WTC11 (cell line): ENCODE results near the gene PLPP4. TPM values are rescaled to one million over a fixed set of nuclear protein-coding genes. Genes with fewer than 3 reads are reported as not detected.

Experiments
- ATAC-seq: fragments of 200-7000 bp; cut with Tn5 transposase; 2 replicates; pipeline ENCODE4 v1.10.0; 2021; ENCODE audit warnings: mild to moderate bottlenecking, moderate library complexity
- CTCF ChIA-PET: fragments of 300-600 bp; sonication (Branson Sonifier 250); formaldehyde crosslinking; loops from one replicate; lab custom pipeline; 2021; ENCODE audit warnings: antibody characterized with exemption; lab: Charles Lee
- POLR2A ChIA-PET: fragments of 350-600 bp; sonication (Branson Sonifier 250); formaldehyde crosslinking; loops from one replicate; lab custom pipeline; 2021; ENCODE audit warnings: antibody characterized with exemption; lab: Charles Lee
- DNase-seq: peaks from one replicate; pipeline ENCODE4 v3.0.0; 2021; ENCODE audit warnings: low spot score
- H3K27ac Mint-ChIP-seq: 2 replicates; pipeline ENCODE4 v1.8.0; 2021; ENCODE audit warnings: mixed read lengths
- H3K27me3 Mint-ChIP-seq: 2 replicates; pipeline ENCODE4 v1.8.0; 2021; ENCODE audit warnings: low read depth, mild to moderate bottlenecking, moderate library complexity, mixed read lengths
- H3K36me3 Mint-ChIP-seq: 2 replicates; pipeline ENCODE4 v1.8.0; 2021; ENCODE audit warnings: mixed read lengths
- H3K4me1 Mint-ChIP-seq: 2 replicates; pipeline ENCODE4 v1.8.0; 2022; ENCODE audit warnings: mixed read lengths
- H3K4me3 Mint-ChIP-seq: 2 replicates; pipeline ENCODE4 v1.8.0; 2021; ENCODE audit warnings: mild to moderate bottlenecking, moderate library complexity, mixed read lengths
- H3K9me3 Mint-ChIP-seq: 2 replicates; pipeline ENCODE4 v1.8.0; 2021; ENCODE audit warnings: mixed read lengths
- ATF1 ChIP-seq: sonication (generic); formaldehyde crosslinking; IDR thresholded peaks from 2 replicates; pipeline ENCODE4 v1.8.1; 2023; ENCODE audit warnings: mild to moderate bottlenecking, moderate library complexity, missing genetic modification reagents
- ATF6 ChIP-seq: sonication (generic); formaldehyde crosslinking; IDR thresholded peaks from 2 replicates; pipeline ENCODE4 v1.8.1; 2023; ENCODE audit warnings: mild to moderate bottlenecking, missing genetic modification reagents
- CTCF ChIP-seq: fragments of 200-600 bp; IDR thresholded peaks from 2 replicates; pipeline ENCODE4 v1.8.0; 2022; ENCODE audit warnings: antibody characterized with exemption
- ELF4 ChIP-seq: sonication (generic); formaldehyde crosslinking; IDR thresholded peaks from 2 replicates; pipeline ENCODE4 v1.8.1; 2022; ENCODE audit warnings: low read depth, mild to moderate bottlenecking, moderate library complexity, missing genetic modification reagents
- FOXP4 ChIP-seq: sonication (generic); formaldehyde crosslinking; IDR thresholded peaks from 2 replicates; pipeline ENCODE4 v1.8.0; 2022; ENCODE audit warnings: mild to moderate bottlenecking, missing genetic modification reagents
- GRHL2 ChIP-seq: fragments of 250-450 bp; sonication (Bioruptor Pico); IDR thresholded peaks from 2 replicates; pipeline ENCODE4 v1.8.0; 2022; ENCODE audit warnings: mild to moderate bottlenecking, moderate library complexity; ENCODE audit not compliant: insufficient replicate concordance, severe bottlenecking
- HMGA2 ChIP-seq: fragments of 250-450 bp; sonication (Bioruptor Pico); IDR thresholded peaks from 2 replicates; pipeline ENCODE4 v1.4.0; 2021; ENCODE audit warnings: mild to moderate bottlenecking, moderate library complexity
- JAZF1 ChIP-seq: fragments of 250-450 bp; sonication (Bioruptor Pico); IDR thresholded peaks from 2 replicates; pipeline ENCODE4 v1.9.0; 2021; ENCODE audit warnings: moderate library complexity, mild to moderate bottlenecking, inconsistent platforms
- MXD4 ChIP-seq: fragments of 250-450 bp; sonication (Bioruptor Pico); IDR thresholded peaks from 2 replicates; pipeline ENCODE4 v1.8.0; 2021; ENCODE audit warnings: mild to moderate bottlenecking, moderate library complexity, borderline replicate concordance
- NFATC4 ChIP-seq: fragments of 250-450 bp; sonication (Bioruptor Pico); IDR thresholded peaks from 2 replicates; pipeline ENCODE4 v1.9.0; 2021; ENCODE audit warnings: mild to moderate bottlenecking
- NFE2L1 ChIP-seq: sonication (generic); formaldehyde crosslinking; IDR thresholded peaks from 2 replicates; pipeline ENCODE4 v1.8.1; 2023; ENCODE audit warnings: missing genetic modification reagents
- NFYB ChIP-seq: sonication (generic); formaldehyde crosslinking; conservative IDR thresholded peaks from 2 replicates; pipeline ENCODE4 v1.8.0; 2022; ENCODE audit warnings: low read depth, missing genetic modification reagents
- NR1H2 ChIP-seq: sonication (generic); formaldehyde crosslinking; IDR thresholded peaks from 2 replicates; pipeline ENCODE4 v1.9.0; 2021; ENCODE audit warnings: mild to moderate bottlenecking, moderate library complexity, missing genetic modification reagents
- NR3C1 ChIP-seq: sonication (generic); formaldehyde crosslinking; conservative IDR thresholded peaks from 2 replicates; pipeline ENCODE4 v1.8.1; 2023; ENCODE audit warnings: low read depth, mild to moderate bottlenecking, missing genetic modification reagents
- OVOL2 ChIP-seq: fragments of 250-450 bp; sonication (Bioruptor Pico); IDR thresholded peaks from 2 replicates; pipeline ENCODE4 v1.9.0; 2021; ENCODE audit warnings: mild to moderate bottlenecking, borderline replicate concordance
- PREB ChIP-seq: sonication (generic); formaldehyde crosslinking; IDR thresholded peaks from 2 replicates; pipeline ENCODE4 v1.8.1; 2022; ENCODE audit warnings: mild to moderate bottlenecking, missing genetic modification reagents, moderate library complexity, borderline replicate concordance
- PRRX2 ChIP-seq: fragments of 250-450 bp; sonication (Bioruptor Pico); IDR thresholded peaks from 2 replicates; pipeline ENCODE4 v1.8.0; 2021; ENCODE audit warnings: mild to moderate bottlenecking
- RORB ChIP-seq: fragments of 250-450 bp; sonication (Bioruptor Pico); IDR thresholded peaks from 2 replicates; pipeline ENCODE4 v1.9.0; 2021; ENCODE audit warnings: mild to moderate bottlenecking
- SMAD4 ChIP-seq: sonication (generic); formaldehyde crosslinking; IDR thresholded peaks from 2 replicates; pipeline ENCODE4 v1.8.0; 2022; ENCODE audit warnings: mild to moderate bottlenecking, missing genetic modification reagents
- SOX15 ChIP-seq: fragments of 250-450 bp; sonication (Bioruptor Pico); IDR thresholded peaks from 2 replicates; pipeline ENCODE4 v1.9.0; 2021; ENCODE audit warnings: mild to moderate bottlenecking
- TEAD4 ChIP-seq: sonication (generic); formaldehyde crosslinking; IDR thresholded peaks from 2 replicates; pipeline ENCODE4 v1.8.0; 2022; ENCODE audit warnings: mild to moderate bottlenecking, missing genetic modification reagents
- USF1 ChIP-seq: sonication (generic); formaldehyde crosslinking; IDR thresholded peaks from 2 replicates; pipeline ENCODE4 v1.8.0; 2022; ENCODE audit warnings: mild to moderate bottlenecking, missing genetic modification reagents
- ZNF219 ChIP-seq: sonication (generic); formaldehyde crosslinking; IDR thresholded peaks from 2 replicates; pipeline ENCODE4 v1.8.0; 2023; ENCODE audit warnings: missing genetic modification reagents, mild to moderate bottlenecking, borderline replicate concordance
- ZNF263 ChIP-seq: sonication (generic); formaldehyde crosslinking; IDR thresholded peaks from 2 replicates; pipeline ENCODE4 v1.8.1; 2022; ENCODE audit warnings: low read depth, mild to moderate bottlenecking, moderate library complexity, missing genetic modification reagents
- ZNF317 ChIP-seq: sonication (generic); formaldehyde crosslinking; IDR thresholded peaks from 2 replicates; pipeline ENCODE4 v1.8.1; 2023; ENCODE audit warnings: low read depth, mild to moderate bottlenecking, moderate library complexity, missing genetic modification reagents, borderline replicate concordance
- ZNF416 ChIP-seq: fragments of 250-450 bp; sonication (Bioruptor Pico); IDR thresholded peaks from 2 replicates; pipeline ENCODE4 v1.9.0; 2021; ENCODE audit warnings: mild to moderate bottlenecking, inconsistent platforms
- total RNA-seq: library from RNA; stranded (reverse); gene quantifications from 3 replicates; pipeline ENCODE4 v1.2.3, GENCODE V29; 2021

The PLPP4 gene
- total RNA-seq, 1 experiment from 2014 or later: 0.15 TPM

- no peak for TF ChIP-seq ZNF317 (CRISPR knock-in tag)
- no peak for TF ChIP-seq USF1 (CRISPR knock-in tag)
- TF ChIP-seq NFE2L1 (CRISPR knock-in tag): no peak
- no peak for TF ChIP-seq CTCF
- no peak for TF ChIP-seq SOX15
- no peak for TF ChIP-seq ZNF416 (CRISPR knock-in tag)
- no peak for TF ChIP-seq HMGA2 (CRISPR knock-in tag)
- no peak for TF ChIP-seq NFYB (CRISPR knock-in tag)
- TF ChIP-seq ZNF219 (CRISPR knock-in tag): no peak
- no peak for TF ChIP-seq GRHL2 (CRISPR knock-in tag)
- no peak for TF ChIP-seq RORB (CRISPR knock-in tag)
- no peak for TF ChIP-seq ELF4 (CRISPR knock-in tag)
Observed at GRCh38 chr10:120588311-120588710, 131.3 kb downstream of the PLPP4 start (continued).

GRCh38 chr10:120593693-120594092 lies 136.7 kb downstream of the PLPP4 start:
- ChIA-PET POLR2A (no interaction called here), CTCF (interaction anchor here (1.1 kb wide), 1 partner anchor 41 kb away, joined by 3 read pairs; no protein-coding TSS in a partner anchor)
- DNase-seq: no peak
- Mint-ChIP-seq H3K4me1 (peaks cover 4% of the 10 kb centered on the region), H3K27ac (no peak overlapping the region), H3K36me3 (no peaks in the 10 kb centered on the region), H3K4me3 (no peak overlapping the region), H3K9me3 (peaks cover 7% of the 10 kb centered on the region), H3K27me3 (no peaks in the 10 kb centered on the region)
- no peak for ATAC-seq
- TF ChIP-seq ATF6 (CRISPR knock-in tag): no peak
- TF ChIP-seq HMGA2 (CRISPR knock-in tag): no peak
- no peak for TF ChIP-seq NFYB (CRISPR knock-in tag)
- no peak for TF ChIP-seq SMAD4
- TF ChIP-seq PRRX2 (CRISPR knock-in tag): no peak
- TF ChIP-seq FOXP4 (CRISPR knock-in tag): no peak
- no peak for TF ChIP-seq NR3C1
- no peak for TF ChIP-seq ATF1 (CRISPR knock-in tag)
- TF ChIP-seq NFATC4: no peak
- TF ChIP-seq OVOL2 (CRISPR knock-in tag): no peak
- no peak for TF ChIP-seq JAZF1 (CRISPR knock-in tag)
- no peak for TF ChIP-seq PREB
- no peak for TF ChIP-seq TEAD4 (CRISPR knock-in tag)
- no peak for TF ChIP-seq NR1H2
- TF ChIP-seq MXD4 (CRISPR knock-in tag): no peak
- no peak for TF ChIP-seq ZNF263 (CRISPR knock-in tag)
